Adipocyte (in vitro differentiated cells): ENCODE data around the gene ADAMTSL3.

Experiments
- DNase-seq: peaks from one replicate; pipeline ENCODE4 v3.0.0-alpha.2; 2015; ENCODE audit warnings: low read depth
- H3K27me3 ChIP-seq: replicated peaks from 2 replicates; pipeline ENCODE4 v1.7.0; 2013; ENCODE audit warnings: mild to moderate bottlenecking, low read length, moderate library complexity; ENCODE audit not compliant: control insufficient read depth, insufficient read depth
- H3K36me3 ChIP-seq: 2 replicates; pipeline ENCODE4 v1.7.0; 2013; ENCODE audit warnings: low read length, mild to moderate bottlenecking, moderate library complexity; ENCODE audit not compliant: control insufficient read depth, insufficient read depth, severe bottlenecking
- H3K4me1 ChIP-seq: 2 replicates; pipeline ENCODE4 v1.7.0; 2013; ENCODE audit warnings: mild to moderate bottlenecking, low read length, moderate library complexity; ENCODE audit not compliant: control insufficient read depth, insufficient read depth
- H3K4me3 ChIP-seq: 2 replicates; pipeline ENCODE4 v1.7.0; 2013; ENCODE audit warnings: mild to moderate bottlenecking, low read length, moderate library complexity
- H3K9ac ChIP-seq: 2 replicates; pipeline ENCODE4 v1.7.0; 2013; ENCODE audit warnings: mild to moderate bottlenecking, low read length, moderate library complexity
- H3K9me3 ChIP-seq: 2 replicates; pipeline ENCODE4 v1.7.0; 2013; ENCODE audit warnings: mild to moderate bottlenecking, low read length, moderate library complexity; ENCODE audit not compliant: control insufficient read depth

ADAMTSL3 gene

GRCh38 chr15:83762367-83762766, 108.4 kb downstream of the ADAMTSL3 start:
- Histone ChIP-seq H3K4me3 (no peak overlapping the region), H3K36me3 (no peaks in the 10 kb centered on the region), H3K27me3 (no peaks in the 10 kb centered on the region), H3K4me1 (peaks cover 3% of the 10 kb centered on the region), H3K9me3 (peaks cover under 1% of the 10 kb centered on the region), H3K9ac (no peak overlapping the region)
- no peak for DNase-seq

- peaks cover 3% of the 10 kb centered on the region for H3K4me1 ChIP-seq
- DNase-seq, result no peak
- no peak overlapping the region for H3K9ac ChIP-seq
- no peak overlapping the region for H3K4me3 ChIP-seq
- no peaks in the 10 kb centered on the region for H3K36me3 ChIP-seq
- no peaks in the 10 kb centered on the region for H3K27me3 ChIP-seq
- H3K9me3 ChIP-seq, result no peaks in the 10 kb centered on the region
These were observed 110.4 kb downstream of the ADAMTSL3 start for GRCh38 chr15:83764201-83764838.

- Histone ChIP-seq H3K9ac (no peak overlapping the region), H3K9me3 (no peaks in the 10 kb centered on the region), H3K4me1 (peaks cover 3% of the 10 kb centered on the region), H3K36me3 (no peaks in the 10 kb centered on the region), H3K27me3 (no peaks in the 10 kb centered on the region), H3K4me3 (no peak overlapping the region)
- DNase-seq, result no peak
These were observed 112.4 kb downstream of the ADAMTSL3 start for GRCh38 chr15:83766339-83766738.

GRCh38 chr15:83767741-83768140, 113.8 kb downstream of the ADAMTSL3 start:
- Histone ChIP-seq H3K4me1 (peaks cover 3% of the 10 kb centered on the region), H3K9me3 (no peaks in the 10 kb centered on the region), H3K36me3 (no peaks in the 10 kb centered on the region), H3K4me3 (no peak overlapping the region), H3K27me3 (no peaks in the 10 kb centered on the region), H3K9ac (no peak overlapping the region)
- DNase-seq, result no peak

- Histone ChIP-seq H3K9ac (no peak overlapping the region), H3K36me3 (no peaks in the 10 kb centered on the region), H3K4me3 (no peak overlapping the region), H3K4me1 (no peaks in the 10 kb centered on the region), H3K9me3 (no peaks in the 10 kb centered on the region), H3K27me3 (no peaks in the 10 kb centered on the region)
- peak; percentile 0 for DNase-seq
These were observed 115.6 kb downstream of the ADAMTSL3 start for GRCh38 chr15:83769411-83769999.

- Histone ChIP-seq H3K4me3 (no peak overlapping the region), H3K27me3 (peaks cover 5% of the 10 kb centered on the region), H3K4me1 (no peaks in the 10 kb centered on the region), H3K36me3 (no peaks in the 10 kb centered on the region), H3K9me3 (peaks cover 13% of the 10 kb centered on the region), H3K9ac (no peak overlapping the region)
- DNase-seq, result no peak
These were observed 121.8 kb downstream of the ADAMTSL3 start for GRCh38 chr15:83775738-83776137.

- no peak overlapping the region for H3K4me3 ChIP-seq
- H3K9me3 ChIP-seq, result peaks cover 13% of the 10 kb centered on the region
- no peaks in the 10 kb centered on the region for H3K4me1 ChIP-seq
- H3K9ac ChIP-seq, result no peak overlapping the region
- peaks cover 5% of the 10 kb centered on the region for H3K27me3 ChIP-seq
- no peaks in the 10 kb centered on the region for H3K36me3 ChIP-seq
- DNase-seq, result no peak
These were observed 123.1 kb downstream of the ADAMTSL3 start for GRCh38 chr15:83776986-83777385.

GRCh38 chr15:83783227-83783626, 129.3 kb downstream of the ADAMTSL3 start:
- H3K36me3 ChIP-seq, result no peaks in the 10 kb centered on the region
- H3K9me3 ChIP-seq, result peaks cover 21% of the 10 kb centered on the region
- H3K4me3 ChIP-seq, result no peak overlapping the region
- DNase-seq, result no peak
- H3K27me3 ChIP-seq, result no peaks in the 10 kb centered on the region
- H3K4me1 ChIP-seq, result no peaks in the 10 kb centered on the region
- H3K9ac ChIP-seq, result no peak overlapping the region

- Histone ChIP-seq H3K36me3 (no peaks in the 10 kb centered on the region), H3K27me3 (no peaks in the 10 kb centered on the region), H3K9me3 (peaks cover 15% of the 10 kb centered on the region), H3K4me1 (no peaks in the 10 kb centered on the region), H3K4me3 (no peak overlapping the region), H3K9ac (no peak overlapping the region)
- DNase-seq, result no peak
These were observed 131.1 kb downstream of the ADAMTSL3 start for GRCh38 chr15:83784975-83785374.

- Histone ChIP-seq H3K4me1 (no peaks in the 10 kb centered on the region), H3K9me3 (peaks cover 15% of the 10 kb centered on the region), H3K36me3 (no peaks in the 10 kb centered on the region), H3K27me3 (no peaks in the 10 kb centered on the region), H3K4me3 (no peak overlapping the region), H3K9ac (no peak overlapping the region)
- DNase-seq, result no peak
These were observed 132.4 kb downstream of the ADAMTSL3 start for GRCh38 chr15:83786336-83786735.

GRCh38 chr15:83793069-83793468, 139.1 kb downstream of the ADAMTSL3 start:
- no peaks in the 10 kb centered on the region for H3K9me3 ChIP-seq
- no peak for DNase-seq

GRCh38 chr15:83794209-83794608, 140.3 kb downstream of the ADAMTSL3 start:
- Histone ChIP-seq H3K36me3 (no peaks in the 10 kb centered on the region), H3K4me1 (no peaks in the 10 kb centered on the region), H3K9me3 (no peaks in the 10 kb centered on the region), H3K27me3 (no peaks in the 10 kb centered on the region), H3K9ac (no peak overlapping the region), H3K4me3 (no peak overlapping the region)
- DNase-seq, result no peak

More at GRCh38 chr15:83793069-83793468, 139.1 kb downstream of the ADAMTSL3 start:
- Histone ChIP-seq H3K27me3 (no peaks in the 10 kb centered on the region), H3K4me1 (no peaks in the 10 kb centered on the region), H3K9ac (no peak overlapping the region), H3K4me3 (no peak overlapping the region), H3K36me3 (no peaks in the 10 kb centered on the region)
